Natural killer cell (primary cell): ENCODE measurements around the gene PLEKHA1. TPM values are rescaled to one million over a fixed set of nuclear protein-coding genes. Genes with fewer than 3 reads are reported as not detected.

Source experiments
- ATAC-seq, 3 donors: fragments of 150-1000 bp in 2 of 3; fragments of 200-7000 bp in 1 of 3; cut with Tn5 transposase; 1 replicate in 1 of 3; 2 replicates in 2 of 3; pipeline ENCODE4 v1.10.0; 2021; ENCODE audit warnings: mild to moderate bottlenecking in 2 of 3, moderate library complexity in 2 of 3
- DNase-seq, 2 donors: peaks; one replicate each; pipeline versions ENCODE4 v3.0.0 to v3.0.0-alpha.2; 2013 to 2021; ENCODE audit warnings: mixed read lengths in 1 of 2
- H3K27ac ChIP-seq: one replicate; pipeline ENCODE4 v1.5.1; 2013; ENCODE audit warnings: mild to moderate bottlenecking, low read length
- H3K27me3 ChIP-seq: one replicate; pipeline ENCODE4 v1.6.1; 2013; ENCODE audit warnings: low read length; ENCODE audit not compliant: control insufficient read depth, insufficient read depth
- H3K36me3 ChIP-seq: one replicate; pipeline ENCODE4 v1.6.1; 2013; ENCODE audit warnings: low read length; ENCODE audit not compliant: control insufficient read depth, insufficient read depth
- H3K4me1 ChIP-seq: one replicate; pipeline ENCODE4 v1.6.1; 2013; ENCODE audit warnings: low read length; ENCODE audit not compliant: control insufficient read depth, insufficient read depth
- H3K4me3 ChIP-seq: one replicate; pipeline ENCODE4 v1.5.1; 2013; ENCODE audit warnings: low read length
- H3K9me3 ChIP-seq: one replicate; pipeline ENCODE4 v1.6.1; 2013; ENCODE audit warnings: low read length; ENCODE audit not compliant: control insufficient read depth, insufficient read depth
- H3K27ac Mint-ChIP-seq, 2 donors: one replicate each; pipeline ENCODE4 v1.8.0; 2022; ENCODE audit warnings: mild to moderate bottlenecking in 2 of 2, mixed read lengths in 2 of 2, moderate library complexity in 1 of 2
- H3K27me3 Mint-ChIP-seq, 2 donors: one replicate each; pipeline ENCODE4 v1.8.0; 2022; ENCODE audit warnings: low read depth in 2 of 2, mixed read lengths in 2 of 2
- H3K36me3 Mint-ChIP-seq: one replicate; pipeline ENCODE4 v1.8.0; 2022; ENCODE audit warnings: mixed read lengths
- H3K4me1 Mint-ChIP-seq, 2 donors: one replicate each; pipeline ENCODE4 v1.8.0; 2022; ENCODE audit warnings: mixed read lengths in 2 of 2
- H3K4me3 Mint-ChIP-seq: one replicate; pipeline ENCODE4 v1.8.0; 2022; ENCODE audit warnings: mild to moderate bottlenecking, moderate library complexity, mixed read lengths
- H3K9me3 Mint-ChIP-seq, 2 donors: one replicate each; pipeline ENCODE4 v1.8.0; 2022; ENCODE audit warnings: mixed read lengths in 2 of 2
- CTCF ChIP-seq: fragments of 200-600 bp; IDR thresholded peaks from one replicate; pipeline ENCODE4 v1.8.0; 2022; ENCODE audit warnings: antibody characterized with exemption
- WGBS: methylation state at CpG from one replicate; pipeline ENCODE4 v1.1.7; 2013; ENCODE audit warnings: missing lambda C conversion rate; ENCODE audit not compliant: insufficient coverage; 5-methylcytosine and 5-hydroxymethylcytosine counted together
- intact Hi-C: fragments of 100-400 bp; cut with micrococcal nuclease; formaldehyde crosslinking; loops from one replicate; pipeline ENCODE4 v1.14.2; 2022
- total RNA-seq, 4 donors: library from RNA; stranded (reverse); fragments of 120-200 nt in 1 of 4; gene quantifications; one replicate each; pipeline versions ENCODE4 v1.2.3 to v1.2.4, GENCODE V29; 2013 to 2022

Gene PLEKHA1
- total RNA-seq, 3 donors from 2014 or later (not counting 1 experiment from before 2014, with no cell fraction given) = 45.9 to 64.6 (median 56.1) TPM

- intact Hi-C loops = no loop called here
- no peak for ATAC-seq
Measured at GRCh38 chr10:122362031-122362592, 12.4 kb upstream of the PLEKHA1 start.

GRCh38 chr10:122362621-122363020 lies 11.9 kb upstream of the PLEKHA1 start:
- H3K36me3 Mint-ChIP-seq = peaks cover 11% of the 10 kb centered on the region
- Histone ChIP-seq H3K27me3 (no peaks in the 10 kb centered on the region), H3K4me3 (no peak overlapping the region), H3K36me3 (no peaks in the 10 kb centered on the region), H3K4me1 (no peaks in the 10 kb centered on the region), H3K27ac (no peak overlapping the region), H3K9me3 (peaks cover 2% of the 10 kb centered on the region)
- no peak overlapping the region for H3K4me3 Mint-ChIP-seq
- intact Hi-C loops = no loop called here
- ATAC-seq (no peak), DNase-seq (no peak)
- no peak overlapping the region for H3K27ac Mint-ChIP-seq
- WGBS = 46% methylated on average over 2 of the region's 2 CpGs
- peaks cover 0 to 7% of the 10 kb centered on the region in 2 donors for H3K9me3 Mint-ChIP-seq
- peaks cover 11 to 21% of the 10 kb centered on the region in 2 donors for H3K27me3 Mint-ChIP-seq
- no peak for TF ChIP-seq CTCF
- peaks cover 0 to 9% of the 10 kb centered on the region in 2 donors for H3K4me1 Mint-ChIP-seq

More at GRCh38 chr10:122362031-122362592, 12.4 kb upstream of the PLEKHA1 start:
- no peak overlapping the region for H3K27ac Mint-ChIP-seq
- TF ChIP-seq CTCF = no peak
- H3K36me3 ChIP-seq = no peaks in the 10 kb centered on the region
- H3K27me3 ChIP-seq = no peaks in the 10 kb centered on the region
- no peak overlapping the region for H3K27ac ChIP-seq
- peaks cover 0 to 9% of the 10 kb centered on the region in 2 donors for H3K4me1 Mint-ChIP-seq
- H3K9me3 ChIP-seq = peaks cover 2% of the 10 kb centered on the region
- peaks cover 11% of the 10 kb centered on the region for H3K36me3 Mint-ChIP-seq
- H3K4me1 ChIP-seq = no peaks in the 10 kb centered on the region
- no peak for DNase-seq
- peaks cover 11 to 15% of the 10 kb centered on the region in 2 donors for H3K27me3 Mint-ChIP-seq
- WGBS = 90% methylated on average over 4 of the region's 4 CpGs
- no peak overlapping the region for H3K4me3 Mint-ChIP-seq
- no peak overlapping the region for H3K4me3 ChIP-seq
- H3K9me3 Mint-ChIP-seq = peaks cover 0 to 7% of the 10 kb centered on the region in 2 donors

- ATAC-seq = no peak
- H3K4me1 Mint-ChIP-seq = peaks cover 0 to 9% of the 10 kb centered on the region in 2 donors
- intact Hi-C loops = no loop called here
- H3K27ac ChIP-seq = no peak overlapping the region
- peaks cover 6% of the 10 kb centered on the region for H3K36me3 Mint-ChIP-seq
- no peak overlapping the region for H3K4me3 ChIP-seq
- H3K4me3 Mint-ChIP-seq = no peak overlapping the region
- no peak overlapping the region for H3K27ac Mint-ChIP-seq
- no peaks in the 10 kb centered on the region for H3K36me3 ChIP-seq
- H3K27me3 Mint-ChIP-seq = peaks cover 13 to 23% of the 10 kb centered on the region in 2 donors
- H3K27me3 ChIP-seq = no peaks in the 10 kb centered on the region
- no peaks in the 10 kb centered on the region for H3K4me1 ChIP-seq
- no peak for TF ChIP-seq CTCF
- no peaks in the 10 kb centered on the region for H3K9me3 ChIP-seq
- H3K9me3 Mint-ChIP-seq = peaks cover 0 to 5% of the 10 kb centered on the region in 2 donors
- 88% methylated on average over 2 of the region's 2 CpGs for WGBS
- DNase-seq = no peak
Measured at GRCh38 chr10:122363311-122363710, 11.2 kb upstream of the PLEKHA1 start.
